Measurements from ENCODE around the gene C16orf82.

DNA sequence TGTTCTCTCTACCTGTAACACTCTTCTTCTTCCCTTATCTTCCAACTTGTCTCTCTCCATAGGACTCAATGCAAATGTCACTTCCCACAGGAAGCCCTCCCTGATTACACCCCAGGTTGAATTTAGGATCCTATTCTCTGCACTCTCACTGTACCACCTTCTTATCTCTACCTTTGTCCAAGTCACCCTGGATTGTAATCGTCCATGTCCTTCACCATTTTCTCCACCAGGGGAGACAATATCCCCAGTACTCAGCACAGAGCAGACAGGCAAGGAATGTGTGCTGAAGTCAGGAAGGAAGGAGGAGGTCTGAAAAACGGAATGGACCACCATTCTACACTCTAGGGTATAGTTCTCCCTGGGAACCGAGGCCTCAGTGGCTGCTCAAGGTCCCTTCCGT is 14.2 kb downstream of the C16orf82 start:
- TF ChIP-seq YY1 (IDR thresholded peaks at IDR 0.05; ENCODE audit: insufficient read depth, insufficient read length): no peak
- TF ChIP-seq SUZ12 (IDR thresholded peaks at IDR 0.05; ENCODE audit: extremely low read depth, insufficient read depth, insufficient read length): no peak
